Measurements from ENCODE around the gene IRF2BP1.

The IRF2BP1 gene

DNA sequence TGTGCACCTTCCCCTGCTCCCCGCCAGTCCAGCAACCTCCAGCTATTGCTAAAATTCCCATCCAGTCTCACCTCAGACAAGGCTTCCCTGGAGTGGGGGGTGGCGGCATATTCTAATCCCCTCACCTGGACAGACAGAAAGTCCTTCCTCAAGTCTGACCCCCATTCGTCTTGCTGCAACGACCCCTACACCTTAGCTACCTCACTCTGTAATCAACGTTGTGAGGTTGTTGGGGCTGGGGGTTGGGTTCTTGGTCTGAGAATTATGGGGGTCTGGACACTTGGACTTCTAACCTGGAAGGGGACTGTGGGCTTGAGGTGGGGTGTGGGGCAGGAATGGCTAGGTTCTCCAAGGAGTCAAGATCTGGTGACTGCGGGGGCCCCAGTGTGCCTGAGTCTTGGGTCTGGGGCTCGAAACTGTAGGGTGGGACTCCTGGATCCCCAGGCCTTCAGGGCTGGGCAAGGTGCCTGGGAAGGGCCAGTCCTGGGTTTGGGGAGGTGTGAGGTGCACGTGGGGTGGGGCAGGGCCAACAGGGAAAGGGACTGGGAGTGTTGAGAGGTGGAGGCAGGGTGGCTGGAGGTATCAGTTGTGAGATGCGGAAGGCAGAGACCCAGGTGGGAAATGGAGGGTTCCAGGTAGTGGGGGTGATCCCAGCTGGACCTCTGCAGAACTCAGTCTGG lies 20.5 kb downstream of the IRF2BP1 start:
- H3K4me3 ChIP-seq (ENCODE audit: control insufficient read depth, low read depth, low read length) = no peak overlapping the region
- TF ChIP-seq, protein P1, sequence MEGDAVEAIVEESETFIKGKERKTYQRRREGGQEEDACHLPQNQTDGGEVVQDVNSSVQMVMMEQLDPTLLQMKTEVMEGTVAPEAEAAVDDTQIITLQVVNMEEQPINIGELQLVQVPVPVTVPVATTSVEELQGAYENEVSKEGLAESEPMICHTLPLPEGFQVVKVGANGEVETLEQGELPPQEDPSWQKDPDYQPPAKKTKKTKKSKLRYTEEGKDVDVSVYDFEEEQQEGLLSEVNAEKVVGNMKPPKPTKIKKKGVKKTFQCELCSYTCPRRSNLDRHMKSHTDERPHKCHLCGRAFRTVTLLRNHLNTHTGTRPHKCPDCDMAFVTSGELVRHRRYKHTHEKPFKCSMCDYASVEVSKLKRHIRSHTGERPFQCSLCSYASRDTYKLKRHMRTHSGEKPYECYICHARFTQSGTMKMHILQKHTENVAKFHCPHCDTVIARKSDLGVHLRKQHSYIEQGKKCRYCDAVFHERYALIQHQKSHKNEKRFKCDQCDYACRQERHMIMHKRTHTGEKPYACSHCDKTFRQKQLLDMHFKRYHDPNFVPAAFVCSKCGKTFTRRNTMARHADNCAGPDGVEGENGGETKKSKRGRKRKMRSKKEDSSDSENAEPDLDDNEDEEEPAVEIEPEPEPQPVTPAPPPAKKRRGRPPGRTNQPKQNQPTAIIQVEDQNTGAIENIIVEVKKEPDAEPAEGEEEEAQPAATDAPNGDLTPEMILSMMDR (IDR thresholded peaks at IDR 0.05; ENCODE audit: control insufficient read depth, insufficient read depth, low read depth, low read length, missing control alignments) = no peak
- DNase-seq (ENCODE audit: low read depth) = no peak

DNA sequence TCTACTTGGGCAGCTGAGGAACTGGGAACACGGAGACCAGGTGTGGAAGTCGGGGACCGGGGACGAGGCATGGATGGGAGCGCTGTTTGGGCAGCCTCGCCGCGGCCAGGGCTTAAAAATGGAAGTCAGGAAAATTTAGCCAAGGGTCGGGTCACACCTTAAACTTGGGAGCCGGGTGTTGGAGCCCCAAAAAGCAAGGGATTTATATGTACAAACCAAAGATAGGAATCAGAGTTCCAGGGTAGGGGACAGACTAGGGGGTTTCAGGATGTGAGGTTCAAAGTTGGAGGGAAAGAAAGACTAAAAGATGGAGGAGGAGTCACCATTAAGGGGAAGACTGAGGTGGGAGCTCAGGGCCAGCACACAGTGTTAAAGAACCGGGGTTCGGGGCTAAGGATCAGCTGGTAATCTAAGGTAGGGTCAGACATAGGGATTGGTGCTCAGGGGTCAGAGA lies 21.3 kb downstream of the IRF2BP1 start:
- H3K4me3 ChIP-seq (ENCODE audit: control insufficient read depth, low read depth, low read length) = no peak overlapping the region
- TF ChIP-seq, protein P1 (IDR thresholded peaks at IDR 0.05; ENCODE audit: control insufficient read depth, insufficient read depth, low read depth, low read length, missing control alignments) = no peak
- no peak for DNase-seq (ENCODE audit: low read depth)

DNA sequence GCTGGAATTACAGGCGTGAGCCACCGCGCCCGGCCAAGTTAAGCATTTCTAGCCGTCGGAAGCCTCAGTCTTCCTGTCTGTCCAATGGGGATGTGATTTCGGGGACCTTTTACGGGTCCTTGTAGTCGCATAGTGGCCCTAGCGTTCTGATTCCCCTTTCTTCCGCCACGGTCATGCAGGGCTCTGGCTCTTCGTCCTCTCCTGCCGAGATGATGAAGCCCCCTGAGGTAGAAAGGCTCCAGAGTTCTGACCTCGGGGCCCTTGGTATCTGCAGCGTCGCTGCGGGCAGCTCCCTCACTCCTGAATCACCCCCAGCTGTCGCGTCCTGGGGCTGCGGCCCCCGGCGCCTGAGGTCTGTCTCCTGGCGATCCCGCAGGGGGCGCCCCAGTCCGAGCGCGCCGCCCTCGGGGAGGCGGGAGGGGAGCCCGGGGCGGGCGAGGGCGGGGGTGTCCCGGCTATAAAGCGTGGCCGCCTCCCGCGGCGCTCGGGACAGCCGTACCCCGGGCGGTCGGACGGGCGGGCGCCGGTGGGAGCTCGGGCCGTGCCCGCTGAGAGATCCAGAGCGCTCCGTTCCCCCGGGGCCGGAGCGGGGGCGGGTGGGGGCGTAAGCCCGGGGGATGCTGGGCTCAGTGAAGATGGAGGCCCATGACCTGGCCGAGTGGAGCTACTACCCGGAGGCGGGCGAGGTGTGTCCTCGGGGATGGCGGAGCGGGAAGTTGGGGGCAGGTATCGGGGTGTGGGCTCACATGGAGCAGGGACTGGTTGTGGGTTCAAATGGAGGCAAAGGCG lies 21.9 kb downstream of the IRF2BP1 start, which contains the start of gene FOXA3:
TSS of gene FOXA3 (plus strand) at position 487 of the 789 bp plus-strand sequence. CDS start at position 618, 131 bp downstream.
- peak within 1 kb of the TSS; percentile 34 for H3K4me3 ChIP-seq (ENCODE audit: control insufficient read depth, low read depth, low read length)
- TF ChIP-seq, protein P1 (IDR thresholded peaks at IDR 0.05; ENCODE audit: control insufficient read depth, insufficient read depth, low read depth, low read length, missing control alignments) = peak; percentile 44
- DNase-seq (ENCODE audit: low read depth) = no peak

DNA sequence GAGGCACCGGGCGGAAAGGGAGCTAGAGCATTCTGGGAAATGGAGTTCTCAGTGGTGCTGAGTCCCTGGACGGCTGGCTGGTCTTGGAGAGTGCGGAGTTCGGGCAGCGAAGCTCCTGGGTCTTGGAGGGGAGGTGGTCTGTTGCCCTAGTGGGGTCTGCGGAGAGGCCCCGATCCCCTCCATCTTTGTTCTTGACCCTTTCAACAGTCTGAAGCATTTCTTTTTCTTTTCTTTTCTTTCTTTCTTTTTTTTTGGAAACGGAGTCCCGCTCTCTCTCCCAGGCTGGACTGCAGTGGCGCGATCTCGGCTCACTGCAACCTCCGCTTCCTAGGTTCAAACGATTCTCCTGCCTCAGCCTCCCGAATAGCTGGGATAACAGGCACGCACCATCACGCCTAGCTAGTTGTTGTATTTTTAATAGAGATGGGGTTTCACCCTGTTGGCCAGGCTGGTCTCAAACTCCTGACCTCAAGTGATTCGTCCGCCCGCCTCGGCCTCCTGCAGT lies 22.6 kb downstream of the IRF2BP1 start:
- no peak for DNase-seq (ENCODE audit: low read depth)
- TF ChIP-seq, protein P1 (IDR thresholded peaks at IDR 0.05; ENCODE audit: control insufficient read depth, insufficient read depth, low read depth, low read length, missing control alignments) = no peak
- peak overlapping the region; percentile 34 for H3K4me3 ChIP-seq (ENCODE audit: control insufficient read depth, low read depth, low read length)

DNA sequence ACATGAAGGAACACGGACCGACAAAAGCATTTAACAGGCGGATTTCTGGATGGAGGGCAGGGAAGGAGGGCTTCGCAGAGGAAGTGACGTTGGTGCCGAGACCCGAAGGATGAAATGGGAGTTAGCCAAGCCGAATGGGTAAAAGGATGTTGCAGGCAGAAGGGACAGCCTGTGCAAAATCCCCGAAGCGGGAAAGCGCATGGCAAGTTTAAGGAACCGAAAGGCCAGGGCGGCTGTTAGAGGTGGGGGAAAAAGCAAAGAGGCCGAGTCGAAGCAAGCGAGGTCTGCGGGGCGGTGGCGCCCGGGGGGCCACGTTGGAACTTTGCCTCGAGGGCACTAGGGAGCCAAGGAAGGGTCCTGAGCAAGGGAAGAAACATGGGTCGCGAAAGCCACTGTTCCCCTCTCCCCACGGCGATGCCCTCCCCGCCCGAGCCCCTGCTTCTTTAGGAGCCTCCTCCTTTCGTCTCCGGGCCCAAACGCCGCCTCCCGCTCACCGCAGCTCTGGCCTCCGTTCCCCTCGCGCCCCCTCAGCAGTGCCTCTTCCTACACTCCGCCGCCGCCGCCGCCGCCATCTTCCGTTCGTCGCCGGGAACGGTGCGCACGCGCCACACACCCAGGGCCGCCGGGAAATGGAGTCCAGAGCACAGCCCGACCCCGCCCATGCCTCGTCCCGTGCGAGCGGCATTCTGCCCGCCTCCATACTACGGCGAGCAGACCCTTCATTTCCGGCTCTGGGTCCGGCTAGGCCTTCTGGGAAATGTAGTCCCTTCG lies 23.2 kb downstream of the IRF2BP1 start, which contains the start of gene SYMPK:
TSS of gene SYMPK (minus strand) at position 584 of the 771 bp plus-strand sequence. CDS start 8,652 bp downstream, outside the sequence.
- peak within 1 kb of the TSS; percentile 93 for H3K4me3 ChIP-seq (ENCODE audit: control insufficient read depth, low read depth, low read length)
- TF ChIP-seq, protein P1 (IDR thresholded peaks at IDR 0.05; ENCODE audit: control insufficient read depth, insufficient read depth, low read depth, low read length, missing control alignments) = no peak
- DNase-seq (ENCODE audit: low read depth) = peak; percentile 87

DNA sequence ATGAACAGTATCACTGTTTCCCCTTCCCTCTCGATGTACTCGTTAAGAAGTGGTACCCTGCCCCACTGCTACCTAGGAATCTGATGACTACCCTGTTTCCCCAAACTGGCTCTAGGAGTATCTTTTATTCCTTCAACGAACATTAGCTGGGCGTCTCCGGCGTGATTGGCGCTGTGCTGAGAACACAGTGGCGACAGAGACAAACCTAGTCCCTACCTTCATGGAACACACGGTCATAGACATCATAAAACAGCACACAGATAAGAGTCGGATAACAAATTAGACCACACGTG lies 23.7 kb downstream of the IRF2BP1 start:
- no peak for DNase-seq (ENCODE audit: low read depth)
- peak overlapping the region; percentile 93 for H3K4me3 ChIP-seq (ENCODE audit: control insufficient read depth, low read depth, low read length)
- TF ChIP-seq, protein P1 (IDR thresholded peaks at IDR 0.05; ENCODE audit: control insufficient read depth, insufficient read depth, low read depth, low read length, missing control alignments) = no peak

Data from AG09309 (cell line).